Measurements from ENCODE around the gene MALRD1.

DNA sequence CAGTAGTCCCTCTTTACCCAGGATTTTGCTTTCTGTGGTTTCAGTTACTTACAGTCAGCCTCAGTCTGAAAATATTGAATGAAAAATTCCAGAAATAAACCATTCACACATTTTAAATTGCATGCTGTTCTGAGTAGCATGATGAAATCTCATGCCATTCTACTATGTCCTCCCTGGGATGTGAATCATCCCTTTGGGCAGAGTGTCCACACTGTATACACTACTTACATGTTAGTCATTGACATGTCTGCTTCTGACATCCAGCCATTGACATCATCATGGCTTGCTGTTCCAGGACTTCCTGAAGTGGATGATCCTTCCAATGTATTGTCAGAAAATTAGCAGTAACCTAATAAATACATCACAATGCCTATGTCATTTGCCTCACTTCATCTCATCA lies 34.6 kb upstream of the MALRD1 start:
- TF ChIP-seq, protein P1, sequence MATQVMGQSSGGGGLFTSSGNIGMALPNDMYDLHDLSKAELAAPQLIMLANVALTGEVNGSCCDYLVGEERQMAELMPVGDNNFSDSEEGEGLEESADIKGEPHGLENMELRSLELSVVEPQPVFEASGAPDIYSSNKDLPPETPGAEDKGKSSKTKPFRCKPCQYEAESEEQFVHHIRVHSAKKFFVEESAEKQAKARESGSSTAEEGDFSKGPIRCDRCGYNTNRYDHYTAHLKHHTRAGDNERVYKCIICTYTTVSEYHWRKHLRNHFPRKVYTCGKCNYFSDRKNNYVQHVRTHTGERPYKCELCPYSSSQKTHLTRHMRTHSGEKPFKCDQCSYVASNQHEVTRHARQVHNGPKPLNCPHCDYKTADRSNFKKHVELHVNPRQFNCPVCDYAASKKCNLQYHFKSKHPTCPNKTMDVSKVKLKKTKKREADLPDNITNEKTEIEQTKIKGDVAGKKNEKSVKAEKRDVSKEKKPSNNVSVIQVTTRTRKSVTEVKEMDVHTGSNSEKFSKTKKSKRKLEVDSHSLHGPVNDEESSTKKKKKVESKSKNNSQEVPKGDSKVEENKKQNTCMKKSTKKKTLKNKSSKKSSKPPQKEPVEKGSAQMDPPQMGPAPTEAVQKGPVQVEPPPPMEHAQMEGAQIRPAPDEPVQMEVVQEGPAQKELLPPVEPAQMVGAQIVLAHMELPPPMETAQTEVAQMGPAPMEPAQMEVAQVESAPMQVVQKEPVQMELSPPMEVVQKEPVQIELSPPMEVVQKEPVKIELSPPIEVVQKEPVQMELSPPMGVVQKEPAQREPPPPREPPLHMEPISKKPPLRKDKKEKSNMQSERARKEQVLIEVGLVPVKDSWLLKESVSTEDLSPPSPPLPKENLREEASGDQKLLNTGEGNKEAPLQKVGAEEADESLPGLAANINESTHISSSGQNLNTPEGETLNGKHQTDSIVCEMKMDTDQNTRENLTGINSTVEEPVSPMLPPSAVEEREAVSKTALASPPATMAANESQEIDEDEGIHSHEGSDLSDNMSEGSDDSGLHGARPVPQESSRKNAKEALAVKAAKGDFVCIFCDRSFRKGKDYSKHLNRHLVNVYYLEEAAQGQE (IDR thresholded peaks at IDR 0.05; ENCODE audit: insufficient read depth in 1 of 2, low read depth in 2 of 2, low read length in 2 of 2), result no peak
- no peak for TF ChIP-seq TAF1 (IDR thresholded peaks at IDR 0.05; ENCODE audit: borderline replicate concordance, insufficient read depth, low read length)
- no peak for TF ChIP-seq POLR2AphosphoS5 (IDR thresholded peaks at IDR 0.05; ENCODE audit: low read depth, low read length)
- no peak for TF ChIP-seq SIN3A (IDR thresholded peaks at IDR 0.05; ENCODE audit: borderline replicate concordance, insufficient read depth, low read length)

Measured in PFSK-1 (cell line).